WTC11 (cell line): ENCODE data around the gene FCN3. TPM values are rescaled to one million over a fixed set of nuclear protein-coding genes. Genes with fewer than 3 reads are reported as not detected.

ENCODE experiments used
- EMX1 ChIP-seq: fragments of 250-450 bp; sonication (Bioruptor Pico); IDR thresholded peaks from 2 replicates; pipeline ENCODE4 v1.8.0; 2021; ENCODE audit warnings: mild to moderate bottlenecking
- ESRRA ChIP-seq: sonication (generic); formaldehyde crosslinking; IDR thresholded peaks from 2 replicates; pipeline ENCODE4 v1.8.1; 2022; ENCODE audit warnings: mild to moderate bottlenecking, missing genetic modification reagents, borderline replicate concordance
- ETV6 ChIP-seq: sonication (generic); formaldehyde crosslinking; IDR thresholded peaks from 2 replicates; pipeline ENCODE4 v1.8.1; 2022; ENCODE audit warnings: mild to moderate bottlenecking, missing genetic modification reagents
- GABPB1 ChIP-seq: sonication (generic); formaldehyde crosslinking; IDR thresholded peaks from 2 replicates; pipeline ENCODE4 v1.8.1; 2023; ENCODE audit warnings: mild to moderate bottlenecking, missing genetic modification reagents
- NFE2L1 ChIP-seq: sonication (generic); formaldehyde crosslinking; IDR thresholded peaks from 2 replicates; pipeline ENCODE4 v1.8.1; 2023; ENCODE audit warnings: missing genetic modification reagents
- NFYB ChIP-seq: sonication (generic); formaldehyde crosslinking; conservative IDR thresholded peaks from 2 replicates; pipeline ENCODE4 v1.8.0; 2022; ENCODE audit warnings: low read depth, missing genetic modification reagents
- OVOL2 ChIP-seq: fragments of 250-450 bp; sonication (Bioruptor Pico); IDR thresholded peaks from 2 replicates; pipeline ENCODE4 v1.9.0; 2021; ENCODE audit warnings: mild to moderate bottlenecking, borderline replicate concordance
- TP53 ChIP-seq: sonication (generic); formaldehyde crosslinking; IDR thresholded peaks from 2 replicates; pipeline ENCODE4 v1.8.1; 2023; ENCODE audit warnings: mild to moderate bottlenecking, missing genetic modification reagents
- ZNF263 ChIP-seq: sonication (generic); formaldehyde crosslinking; IDR thresholded peaks from 2 replicates; pipeline ENCODE4 v1.8.1; 2022; ENCODE audit warnings: low read depth, mild to moderate bottlenecking, moderate library complexity, missing genetic modification reagents
- ZNF317 ChIP-seq: sonication (generic); formaldehyde crosslinking; IDR thresholded peaks from 2 replicates; pipeline ENCODE4 v1.8.1; 2023; ENCODE audit warnings: low read depth, mild to moderate bottlenecking, moderate library complexity, missing genetic modification reagents, borderline replicate concordance
- ZNF416 ChIP-seq: fragments of 250-450 bp; sonication (Bioruptor Pico); IDR thresholded peaks from 2 replicates; pipeline ENCODE4 v1.9.0; 2021; ENCODE audit warnings: mild to moderate bottlenecking, inconsistent platforms
- total RNA-seq: library from RNA; stranded (reverse); gene quantifications from 3 replicates; pipeline ENCODE4 v1.2.3, GENCODE V29; 2021
- TF ChIP-seq, protein P1 (sequence below): sonication (generic); formaldehyde crosslinking; IDR thresholded peaks from 2 replicates; pipeline ENCODE4 v1.8.1; 2023; ENCODE audit warnings: mild to moderate bottlenecking, missing genetic modification reagents
- TF ChIP-seq, protein P2 (sequence below): fragments of 200-600 bp; IDR thresholded peaks from 2 replicates; pipeline ENCODE4 v1.8.0; 2022; ENCODE audit warnings: antibody characterized with exemption
- TF ChIP-seq, protein P3 (sequence below): fragments of 250-450 bp; sonication (Bioruptor Pico); IDR thresholded peaks from 2 replicates; pipeline ENCODE4 v2.1.2; 2022; ENCODE audit warnings: mild to moderate bottlenecking, moderate library complexity
- TF ChIP-seq, protein P4 (sequence below): fragments of 250-450 bp; sonication (Bioruptor Pico); IDR thresholded peaks from 2 replicates; pipeline ENCODE4 v1.9.0; 2021; ENCODE audit warnings: mild to moderate bottlenecking
- TF ChIP-seq, protein P5 (sequence below): sonication (generic); formaldehyde crosslinking; IDR thresholded peaks from 2 replicates; pipeline ENCODE4 v1.8.1; 2022; ENCODE audit warnings: low read depth, mild to moderate bottlenecking, moderate library complexity, missing genetic modification reagents, borderline replicate concordance
- TF ChIP-seq, protein P6 (sequence below): sonication (generic); formaldehyde crosslinking; IDR thresholded peaks from 2 replicates; pipeline ENCODE4 v1.8.0; 2023; ENCODE audit warnings: mild to moderate bottlenecking, missing genetic modification reagents
- TF ChIP-seq, protein P7 (sequence below): sonication (generic); formaldehyde crosslinking; IDR thresholded peaks from 2 replicates; pipeline ENCODE4 v1.8.1; 2023; ENCODE audit warnings: mild to moderate bottlenecking, missing genetic modification reagents
- TF ChIP-seq, protein P8 (sequence below): sonication (generic); formaldehyde crosslinking; IDR thresholded peaks from 2 replicates; pipeline ENCODE4 v1.8.0; 2022; ENCODE audit warnings: mild to moderate bottlenecking, missing genetic modification reagents
- TF ChIP-seq, protein P9 (sequence below): sonication (generic); formaldehyde crosslinking; IDR thresholded peaks from 2 replicates; pipeline ENCODE4 v1.8.1; 2023; ENCODE audit warnings: mild to moderate bottlenecking, missing genetic modification reagents, moderate library complexity
- TF ChIP-seq, protein P10 (sequence below): fragments of 250-450 bp; sonication (Bioruptor Pico); conservative IDR thresholded peaks from 2 replicates; pipeline ENCODE4 v1.9.0; 2021; ENCODE audit warnings: mild to moderate bottlenecking

The FCN3 gene
- total RNA-seq, 1 experiment from 2014 or later, result 0.98 TPM

DNA sequence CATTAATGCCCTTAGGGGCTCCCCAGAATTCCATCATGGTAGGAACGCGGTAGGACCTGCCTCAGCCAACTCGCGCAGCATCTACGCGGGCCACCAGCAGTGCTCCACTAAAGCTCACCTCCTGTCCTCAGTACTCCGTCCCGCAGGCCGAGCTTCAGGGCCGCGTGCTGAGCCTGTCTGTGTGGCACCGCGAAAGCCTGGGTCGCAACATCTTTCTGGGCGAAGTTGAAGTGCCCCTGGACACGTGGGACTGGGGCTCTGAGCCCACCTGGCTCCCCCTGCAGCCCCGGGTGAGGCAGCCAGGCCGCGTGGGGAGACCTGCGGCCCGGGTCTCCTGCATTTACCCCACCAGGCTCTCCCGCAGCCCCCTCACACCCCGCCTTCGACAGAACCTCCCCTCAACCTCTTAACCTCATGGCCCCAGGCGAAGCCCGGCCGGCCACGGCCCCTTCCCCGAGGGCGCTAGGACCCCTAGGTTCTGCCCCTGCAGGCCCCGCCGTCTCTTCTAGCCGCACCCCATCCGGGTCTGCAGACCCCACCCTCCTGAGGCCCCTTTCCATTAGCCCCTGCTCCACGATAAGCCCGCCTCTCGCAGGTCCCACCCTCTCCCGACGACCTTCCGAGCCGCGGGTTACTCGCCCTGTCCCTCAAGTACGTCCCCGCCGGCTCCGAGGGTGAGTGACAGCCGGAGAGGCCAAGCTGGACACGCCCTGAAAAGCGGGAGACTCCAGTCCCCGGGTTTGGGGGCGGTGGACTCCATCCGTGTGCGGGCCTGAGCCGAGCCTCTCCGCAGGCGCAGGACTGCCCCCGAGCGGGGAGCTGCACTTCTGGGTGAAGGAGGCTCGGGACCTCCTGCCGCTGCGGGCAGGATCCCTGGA is 23.7 kb downstream of the FCN3 start (continued):
- TF ChIP-seq, protein P1, sequence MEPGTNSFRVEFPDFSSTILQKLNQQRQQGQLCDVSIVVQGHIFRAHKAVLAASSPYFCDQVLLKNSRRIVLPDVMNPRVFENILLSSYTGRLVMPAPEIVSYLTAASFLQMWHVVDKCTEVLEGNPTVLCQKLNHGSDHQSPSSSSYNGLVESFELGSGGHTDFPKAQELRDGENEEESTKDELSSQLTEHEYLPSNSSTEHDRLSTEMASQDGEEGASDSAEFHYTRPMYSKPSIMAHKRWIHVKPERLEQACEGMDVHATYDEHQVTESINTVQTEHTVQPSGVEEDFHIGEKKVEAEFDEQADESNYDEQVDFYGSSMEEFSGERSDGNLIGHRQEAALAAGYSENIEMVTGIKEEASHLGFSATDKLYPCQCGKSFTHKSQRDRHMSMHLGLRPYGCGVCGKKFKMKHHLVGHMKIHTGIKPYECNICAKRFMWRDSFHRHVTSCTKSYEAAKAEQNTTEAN, result peak; percentile 20; the same call in 1 of the 2 replicates
- TF ChIP-seq GABPB1 (CRISPR knock-in tag) (no peak), NFYB (peak; percentile 49; the same call in 1 of the 2 replicates), OVOL2 (CRISPR knock-in tag) (no peak), ZNF416 (CRISPR knock-in tag) (no peak), ZNF263 (peak; percentile 28; the same call in 1 of the 2 replicates), NFE2L1 (no peak), ZNF317 (CRISPR knock-in tag) (0 out of 2 replicates have a peak, but pooled peaks have one; percentile 16), EMX1 (no peak; the same call in 1 of the 2 replicates), ESRRA (CRISPR knock-in tag) (no peak), ETV6 (CRISPR knock-in tag) (0 out of 2 replicates have a peak, but pooled peaks have one; percentile 38), TP53 (peak; percentile 90; the same call in 1 of the 2 replicates)
- TF ChIP-seq, protein P2, sequence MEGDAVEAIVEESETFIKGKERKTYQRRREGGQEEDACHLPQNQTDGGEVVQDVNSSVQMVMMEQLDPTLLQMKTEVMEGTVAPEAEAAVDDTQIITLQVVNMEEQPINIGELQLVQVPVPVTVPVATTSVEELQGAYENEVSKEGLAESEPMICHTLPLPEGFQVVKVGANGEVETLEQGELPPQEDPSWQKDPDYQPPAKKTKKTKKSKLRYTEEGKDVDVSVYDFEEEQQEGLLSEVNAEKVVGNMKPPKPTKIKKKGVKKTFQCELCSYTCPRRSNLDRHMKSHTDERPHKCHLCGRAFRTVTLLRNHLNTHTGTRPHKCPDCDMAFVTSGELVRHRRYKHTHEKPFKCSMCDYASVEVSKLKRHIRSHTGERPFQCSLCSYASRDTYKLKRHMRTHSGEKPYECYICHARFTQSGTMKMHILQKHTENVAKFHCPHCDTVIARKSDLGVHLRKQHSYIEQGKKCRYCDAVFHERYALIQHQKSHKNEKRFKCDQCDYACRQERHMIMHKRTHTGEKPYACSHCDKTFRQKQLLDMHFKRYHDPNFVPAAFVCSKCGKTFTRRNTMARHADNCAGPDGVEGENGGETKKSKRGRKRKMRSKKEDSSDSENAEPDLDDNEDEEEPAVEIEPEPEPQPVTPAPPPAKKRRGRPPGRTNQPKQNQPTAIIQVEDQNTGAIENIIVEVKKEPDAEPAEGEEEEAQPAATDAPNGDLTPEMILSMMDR, result no peak
- TF ChIP-seq, protein P3, sequence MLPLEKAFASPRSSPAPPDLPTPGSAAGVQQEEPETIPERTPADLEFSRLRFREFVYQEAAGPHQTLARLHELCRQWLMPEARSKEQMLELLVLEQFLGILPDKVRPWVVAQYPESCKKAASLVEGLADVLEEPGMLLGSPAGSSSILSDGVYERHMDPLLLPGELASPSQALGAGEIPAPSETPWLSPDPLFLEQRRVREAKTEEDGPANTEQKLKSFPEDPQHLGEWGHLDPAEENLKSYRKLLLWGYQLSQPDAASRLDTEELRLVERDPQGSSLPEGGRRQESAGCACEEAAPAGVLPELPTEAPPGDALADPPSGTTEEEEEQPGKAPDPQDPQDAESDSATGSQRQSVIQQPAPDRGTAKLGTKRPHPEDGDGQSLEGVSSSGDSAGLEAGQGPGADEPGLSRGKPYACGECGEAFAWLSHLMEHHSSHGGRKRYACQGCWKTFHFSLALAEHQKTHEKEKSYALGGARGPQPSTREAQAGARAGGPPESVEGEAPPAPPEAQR, result no peak
- TF ChIP-seq, protein P4, sequence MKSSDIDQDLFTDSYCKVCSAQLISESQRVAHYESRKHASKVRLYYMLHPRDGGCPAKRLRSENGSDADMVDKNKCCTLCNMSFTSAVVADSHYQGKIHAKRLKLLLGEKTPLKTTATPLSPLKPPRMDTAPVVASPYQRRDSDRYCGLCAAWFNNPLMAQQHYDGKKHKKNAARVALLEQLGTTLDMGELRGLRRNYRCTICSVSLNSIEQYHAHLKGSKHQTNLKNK, result no peak
- TF ChIP-seq, protein P5, sequence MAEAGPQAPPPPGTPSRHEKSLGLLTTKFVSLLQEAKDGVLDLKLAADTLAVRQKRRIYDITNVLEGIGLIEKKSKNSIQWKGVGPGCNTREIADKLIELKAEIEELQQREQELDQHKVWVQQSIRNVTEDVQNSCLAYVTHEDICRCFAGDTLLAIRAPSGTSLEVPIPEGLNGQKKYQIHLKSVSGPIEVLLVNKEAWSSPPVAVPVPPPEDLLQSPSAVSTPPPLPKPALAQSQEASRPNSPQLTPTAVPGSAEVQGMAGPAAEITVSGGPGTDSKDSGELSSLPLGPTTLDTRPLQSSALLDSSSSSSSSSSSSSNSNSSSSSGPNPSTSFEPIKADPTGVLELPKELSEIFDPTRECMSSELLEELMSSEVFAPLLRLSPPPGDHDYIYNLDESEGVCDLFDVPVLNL, result peak; percentile 81
- TF ChIP-seq, protein P6, sequence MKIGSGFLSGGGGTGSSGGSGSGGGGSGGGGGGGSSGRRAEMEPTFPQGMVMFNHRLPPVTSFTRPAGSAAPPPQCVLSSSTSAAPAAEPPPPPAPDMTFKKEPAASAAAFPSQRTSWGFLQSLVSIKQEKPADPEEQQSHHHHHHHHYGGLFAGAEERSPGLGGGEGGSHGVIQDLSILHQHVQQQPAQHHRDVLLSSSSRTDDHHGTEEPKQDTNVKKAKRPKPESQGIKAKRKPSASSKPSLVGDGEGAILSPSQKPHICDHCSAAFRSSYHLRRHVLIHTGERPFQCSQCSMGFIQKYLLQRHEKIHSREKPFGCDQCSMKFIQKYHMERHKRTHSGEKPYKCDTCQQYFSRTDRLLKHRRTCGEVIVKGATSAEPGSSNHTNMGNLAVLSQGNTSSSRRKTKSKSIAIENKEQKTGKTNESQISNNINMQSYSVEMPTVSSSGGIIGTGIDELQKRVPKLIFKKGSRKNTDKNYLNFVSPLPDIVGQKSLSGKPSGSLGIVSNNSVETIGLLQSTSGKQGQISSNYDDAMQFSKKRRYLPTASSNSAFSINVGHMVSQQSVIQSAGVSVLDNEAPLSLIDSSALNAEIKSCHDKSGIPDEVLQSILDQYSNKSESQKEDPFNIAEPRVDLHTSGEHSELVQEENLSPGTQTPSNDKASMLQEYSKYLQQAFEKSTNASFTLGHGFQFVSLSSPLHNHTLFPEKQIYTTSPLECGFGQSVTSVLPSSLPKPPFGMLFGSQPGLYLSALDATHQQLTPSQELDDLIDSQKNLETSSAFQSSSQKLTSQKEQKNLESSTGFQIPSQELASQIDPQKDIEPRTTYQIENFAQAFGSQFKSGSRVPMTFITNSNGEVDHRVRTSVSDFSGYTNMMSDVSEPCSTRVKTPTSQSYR (CRISPR knock-in tag), result peak; percentile 49; the same call in 1 of the 2 replicates
- TF ChIP-seq, protein P7, sequence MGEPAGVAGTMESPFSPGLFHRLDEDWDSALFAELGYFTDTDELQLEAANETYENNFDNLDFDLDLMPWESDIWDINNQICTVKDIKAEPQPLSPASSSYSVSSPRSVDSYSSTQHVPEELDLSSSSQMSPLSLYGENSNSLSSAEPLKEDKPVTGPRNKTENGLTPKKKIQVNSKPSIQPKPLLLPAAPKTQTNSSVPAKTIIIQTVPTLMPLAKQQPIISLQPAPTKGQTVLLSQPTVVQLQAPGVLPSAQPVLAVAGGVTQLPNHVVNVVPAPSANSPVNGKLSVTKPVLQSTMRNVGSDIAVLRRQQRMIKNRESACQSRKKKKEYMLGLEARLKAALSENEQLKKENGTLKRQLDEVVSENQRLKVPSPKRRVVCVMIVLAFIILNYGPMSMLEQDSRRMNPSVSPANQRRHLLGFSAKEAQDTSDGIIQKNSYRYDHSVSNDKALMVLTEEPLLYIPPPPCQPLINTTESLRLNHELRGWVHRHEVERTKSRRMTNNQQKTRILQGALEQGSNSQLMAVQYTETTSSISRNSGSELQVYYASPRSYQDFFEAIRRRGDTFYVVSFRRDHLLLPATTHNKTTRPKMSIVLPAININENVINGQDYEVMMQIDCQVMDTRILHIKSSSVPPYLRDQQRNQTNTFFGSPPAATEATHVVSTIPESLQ (CRISPR knock-in tag), result no peak; the same call in 1 of the 2 replicates
- TF ChIP-seq, protein P8, sequence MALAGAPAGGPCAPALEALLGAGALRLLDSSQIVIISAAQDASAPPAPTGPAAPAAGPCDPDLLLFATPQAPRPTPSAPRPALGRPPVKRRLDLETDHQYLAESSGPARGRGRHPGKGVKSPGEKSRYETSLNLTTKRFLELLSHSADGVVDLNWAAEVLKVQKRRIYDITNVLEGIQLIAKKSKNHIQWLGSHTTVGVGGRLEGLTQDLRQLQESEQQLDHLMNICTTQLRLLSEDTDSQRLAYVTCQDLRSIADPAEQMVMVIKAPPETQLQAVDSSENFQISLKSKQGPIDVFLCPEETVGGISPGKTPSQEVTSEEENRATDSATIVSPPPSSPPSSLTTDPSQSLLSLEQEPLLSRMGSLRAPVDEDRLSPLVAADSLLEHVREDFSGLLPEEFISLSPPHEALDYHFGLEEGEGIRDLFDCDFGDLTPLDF (CRISPR knock-in tag), result peak; percentile 89
- TF ChIP-seq, protein P9, sequence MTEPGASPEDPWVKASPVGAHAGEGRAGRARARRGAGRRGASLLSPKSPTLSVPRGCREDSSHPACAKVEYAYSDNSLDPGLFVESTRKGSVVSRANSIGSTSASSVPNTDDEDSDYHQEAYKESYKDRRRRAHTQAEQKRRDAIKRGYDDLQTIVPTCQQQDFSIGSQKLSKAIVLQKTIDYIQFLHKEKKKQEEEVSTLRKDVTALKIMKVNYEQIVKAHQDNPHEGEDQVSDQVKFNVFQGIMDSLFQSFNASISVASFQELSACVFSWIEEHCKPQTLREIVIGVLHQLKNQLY (CRISPR knock-in tag), result no peak
- TF ChIP-seq, protein P10, sequence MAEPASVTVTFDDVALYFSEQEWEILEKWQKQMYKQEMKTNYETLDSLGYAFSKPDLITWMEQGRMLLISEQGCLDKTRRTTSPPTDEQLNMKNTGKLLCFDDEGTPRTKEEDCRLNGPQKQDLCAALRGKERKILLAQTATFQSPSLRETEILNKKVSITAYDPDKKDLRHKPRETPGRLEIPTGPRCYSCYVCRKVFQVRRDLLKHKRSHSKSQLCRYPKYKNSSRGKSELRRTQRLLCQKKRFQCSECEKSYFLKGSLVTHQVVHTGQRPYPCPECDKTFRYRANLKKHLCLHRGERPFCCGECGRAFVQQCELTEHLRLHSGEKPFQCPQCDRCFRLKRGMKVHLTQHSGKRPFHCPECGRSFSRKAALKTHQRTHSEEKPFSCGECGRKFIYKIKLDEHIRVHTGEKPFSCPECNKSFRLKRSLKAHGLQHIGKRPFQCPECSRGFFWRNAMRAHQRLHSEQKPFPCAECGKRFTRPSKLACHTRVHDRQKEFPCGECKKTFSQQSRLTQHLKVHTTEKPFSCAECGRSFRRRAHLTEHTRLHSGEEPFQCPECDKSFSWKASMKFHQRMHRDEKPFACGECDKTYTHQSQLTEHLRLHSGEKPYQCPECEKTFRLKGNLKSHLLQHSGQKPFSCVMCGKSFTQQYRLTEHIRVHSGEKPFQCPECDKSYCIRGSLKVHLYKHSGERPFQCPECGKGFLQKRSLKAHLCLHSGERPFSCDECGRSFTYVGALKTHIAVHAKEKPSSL (CRISPR knock-in tag), result no peak
